ENCODE data around the gene UFD1. TPM values are rescaled to one million over a fixed set of nuclear protein-coding genes. Genes with fewer than 3 reads are reported as not detected.
A peak's percentile ranks its signal among the peaks of the same experiment; 100 is the strongest.

UFD1 gene
- total RNA-seq, 1 donor from 2014 or later: 37.1 TPM

- Histone ChIP-seq H3K9me3 (ENCODE audit: control insufficient read depth in 3 of 3, low read length in 3 of 3) (no peaks in the 10 kb centered on the region), H3K4me3 (ENCODE audit: low read length in 3 of 3) (peak within 1 kb of the TSS; percentile 93 to 99 (median 98)), H3K27ac (ENCODE audit: low read depth, low read length) (peak within 1 kb of the TSS; percentile 97), H3K9ac (ENCODE audit: low read depth in 1 of 3, low read length in 3 of 3) (peak within 1 kb of the TSS; percentile 88 to 98 (median 97)), H3K36me3 (ENCODE audit: control insufficient read depth in 3 of 3, insufficient read depth in 3 of 3, low read length in 3 of 3) (peaks cover 18 to 25% (median 21%) of the 10 kb centered on the region in 3 donors), H3K4me1 (ENCODE audit: control insufficient read depth in 3 of 3, insufficient read depth in 3 of 3, low read length in 3 of 3) (peaks cover 24 to 40% (median 29%) of the 10 kb centered on the region in 3 donors), H3K27me3 (ENCODE audit: control insufficient read depth in 3 of 3, insufficient read depth in 3 of 3, low read length in 3 of 3) (no peaks in the 10 kb centered on the region)
Measured at GRCh38 chr22:19432133-19432851, 46.7 kb downstream of the UFD1 start, which contains the start of gene MRPL40. Gene MRPL40 (plus strand): TSS chr22:19432545. CDS start chr22:19432555, 10 bp downstream.

GRCh38 chr22:19431649-19432132, 47.3 kb downstream of the UFD1 start, which contains the start of gene HIRA:
Gene HIRA (minus strand): TSS chr22:19431733. CDS start chr22:19431476, 257 bp downstream.
- no peaks in the 10 kb centered on the region for H3K9me3 ChIP-seq (ENCODE audit: control insufficient read depth in 3 of 3, low read length in 3 of 3)
- no peaks in the 10 kb centered on the region for H3K27me3 ChIP-seq (ENCODE audit: control insufficient read depth in 3 of 3, insufficient read depth in 3 of 3, low read length in 3 of 3)
- peak within 1 kb of the TSS; percentile 93 to 99 (median 98) for H3K4me3 ChIP-seq (ENCODE audit: low read length in 3 of 3)
- peak within 1 kb of the TSS; percentile 88 to 98 (median 97) for H3K9ac ChIP-seq (ENCODE audit: low read depth in 1 of 3, low read length in 3 of 3)
- H3K27ac ChIP-seq (ENCODE audit: low read depth, low read length): peak within 1 kb of the TSS; percentile 97
- H3K36me3 ChIP-seq (ENCODE audit: control insufficient read depth in 3 of 3, insufficient read depth in 3 of 3, low read length in 3 of 3): peaks cover 13 to 20% (median 19%) of the 10 kb centered on the region in 3 donors
- H3K4me1 ChIP-seq (ENCODE audit: control insufficient read depth in 3 of 3, insufficient read depth in 3 of 3, low read length in 3 of 3): peaks cover 24 to 44% (median 29%) of the 10 kb centered on the region in 3 donors

- peak overlapping the region; percentile 84 to 92 (median 87) for H3K4me3 ChIP-seq (ENCODE audit: low read length in 3 of 3)
Measured at GRCh38 chr22:19430890-19431541, 48.0 kb downstream of the UFD1 start.

GRCh38 chr22:19429950-19430889, 48.8 kb downstream of the UFD1 start:
- H3K9me3 ChIP-seq (ENCODE audit: control insufficient read depth in 3 of 3, low read length in 3 of 3): no peaks in the 10 kb centered on the region
- peak overlapping the region; percentile 87 to 90 (median 88) for H3K9ac ChIP-seq (ENCODE audit: low read depth in 1 of 3, low read length in 3 of 3)
- peaks cover 8 to 11% (median 10%) of the 10 kb centered on the region in 3 donors for H3K36me3 ChIP-seq (ENCODE audit: control insufficient read depth in 3 of 3, insufficient read depth in 3 of 3, low read length in 3 of 3)
- no peaks in the 10 kb centered on the region for H3K27me3 ChIP-seq (ENCODE audit: control insufficient read depth in 3 of 3, insufficient read depth in 3 of 3, low read length in 3 of 3)
- H3K4me1 ChIP-seq (ENCODE audit: control insufficient read depth in 3 of 3, insufficient read depth in 3 of 3, low read length in 3 of 3): peaks cover 24 to 50% (median 29%) of the 10 kb centered on the region in 3 donors
- peak overlapping the region; percentile 84 to 92 (median 87) for H3K4me3 ChIP-seq (ENCODE audit: low read length in 3 of 3)
- H3K27ac ChIP-seq (ENCODE audit: low read depth, low read length): peak overlapping the region; percentile 64

More at GRCh38 chr22:19430890-19431541, 48.0 kb downstream of the UFD1 start:
- no peaks in the 10 kb centered on the region for H3K27me3 ChIP-seq (ENCODE audit: control insufficient read depth in 3 of 3, insufficient read depth in 3 of 3, low read length in 3 of 3)
- no peaks in the 10 kb centered on the region for H3K9me3 ChIP-seq (ENCODE audit: control insufficient read depth in 3 of 3, low read length in 3 of 3)
- peak overlapping the region; percentile 87 to 90 (median 88) for H3K9ac ChIP-seq (ENCODE audit: low read depth in 1 of 3, low read length in 3 of 3)
- peak overlapping the region; percentile 64 for H3K27ac ChIP-seq (ENCODE audit: low read depth, low read length)
- peaks cover 24 to 48% (median 29%) of the 10 kb centered on the region in 3 donors for H3K4me1 ChIP-seq (ENCODE audit: control insufficient read depth in 3 of 3, insufficient read depth in 3 of 3, low read length in 3 of 3)
- peaks cover 13 to 16% (median 16%) of the 10 kb centered on the region in 3 donors for H3K36me3 ChIP-seq (ENCODE audit: control insufficient read depth in 3 of 3, insufficient read depth in 3 of 3, low read length in 3 of 3)

GRCh38 chr22:19424186-19424500, 54.9 kb downstream of the UFD1 start:
- no peak overlapping the region for H3K27ac ChIP-seq (ENCODE audit: low read depth, low read length)
- peaks cover 16 to 50% (median 17%) of the 10 kb centered on the region in 3 donors for H3K4me1 ChIP-seq (ENCODE audit: control insufficient read depth in 3 of 3, insufficient read depth in 3 of 3, low read length in 3 of 3)
- H3K36me3 ChIP-seq (ENCODE audit: control insufficient read depth in 3 of 3, insufficient read depth in 3 of 3, low read length in 3 of 3): peaks cover 0 to 6% (median 0%) of the 10 kb centered on the region in 3 donors
- no peak overlapping the region for H3K4me3 ChIP-seq (ENCODE audit: low read length in 3 of 3)
- H3K27me3 ChIP-seq (ENCODE audit: control insufficient read depth in 3 of 3, insufficient read depth in 3 of 3, low read length in 3 of 3): no peaks in the 10 kb centered on the region
- no peaks in the 10 kb centered on the region for H3K9me3 ChIP-seq (ENCODE audit: control insufficient read depth in 3 of 3, low read length in 3 of 3)
- no peak overlapping the region for H3K9ac ChIP-seq (ENCODE audit: low read depth in 1 of 3, low read length in 3 of 3)

GRCh38 chr22:19422440-19423301, 56.3 kb downstream of the UFD1 start:
- Histone ChIP-seq H3K27me3 (ENCODE audit: control insufficient read depth in 3 of 3, insufficient read depth in 3 of 3, low read length in 3 of 3) (no peaks in the 10 kb centered on the region), H3K4me1 (ENCODE audit: control insufficient read depth in 3 of 3, insufficient read depth in 3 of 3, low read length in 3 of 3) (peaks cover 11 to 41% (median 15%) of the 10 kb centered on the region in 3 donors)

GRCh38 chr22:19420321-19420720, 58.7 kb downstream of the UFD1 start:
- Histone ChIP-seq H3K27me3 (ENCODE audit: control insufficient read depth in 3 of 3, insufficient read depth in 3 of 3, low read length in 3 of 3) (no peaks in the 10 kb centered on the region), H3K9me3 (ENCODE audit: control insufficient read depth in 3 of 3, low read length in 3 of 3) (no peaks in the 10 kb centered on the region), H3K9ac (ENCODE audit: low read depth in 1 of 3, low read length in 3 of 3) (no peak overlapping the region), H3K4me3 (ENCODE audit: low read length in 3 of 3) (no peak overlapping the region), H3K27ac (ENCODE audit: low read depth, low read length) (no peak overlapping the region), H3K36me3 (ENCODE audit: control insufficient read depth in 3 of 3, insufficient read depth in 3 of 3, low read length in 3 of 3) (peaks cover 0 to 6% (median 0%) of the 10 kb centered on the region in 3 donors), H3K4me1 (ENCODE audit: control insufficient read depth in 3 of 3, insufficient read depth in 3 of 3, low read length in 3 of 3) (peaks cover 11 to 32% (median 15%) of the 10 kb centered on the region in 3 donors)

More at GRCh38 chr22:19422440-19423301, 56.3 kb downstream of the UFD1 start:
- Histone ChIP-seq H3K9me3 (ENCODE audit: control insufficient read depth in 3 of 3, low read length in 3 of 3) (no peaks in the 10 kb centered on the region), H3K27ac (ENCODE audit: low read depth, low read length) (no peak overlapping the region), H3K9ac (ENCODE audit: low read depth in 1 of 3, low read length in 3 of 3) (peak overlapping the region in 1 of 3 donors; percentile 16), H3K36me3 (ENCODE audit: control insufficient read depth in 3 of 3, insufficient read depth in 3 of 3, low read length in 3 of 3) (peaks cover 0 to 6% (median 0%) of the 10 kb centered on the region in 3 donors), H3K4me3 (ENCODE audit: low read length in 3 of 3) (no peak overlapping the region)

- H3K36me3 ChIP-seq (ENCODE audit: control insufficient read depth in 3 of 3, insufficient read depth in 3 of 3, low read length in 3 of 3): no peaks in the 10 kb centered on the region
- no peaks in the 10 kb centered on the region for H3K9me3 ChIP-seq (ENCODE audit: control insufficient read depth in 3 of 3, low read length in 3 of 3)
- no peak overlapping the region for H3K9ac ChIP-seq (ENCODE audit: low read depth in 1 of 3, low read length in 3 of 3)
- H3K4me3 ChIP-seq (ENCODE audit: low read length in 3 of 3): no peak overlapping the region
- no peak overlapping the region for H3K27ac ChIP-seq (ENCODE audit: low read depth, low read length)
- no peaks in the 10 kb centered on the region for H3K27me3 ChIP-seq (ENCODE audit: control insufficient read depth in 3 of 3, insufficient read depth in 3 of 3, low read length in 3 of 3)
- peaks cover 11 to 25% (median 15%) of the 10 kb centered on the region in 3 donors for H3K4me1 ChIP-seq (ENCODE audit: control insufficient read depth in 3 of 3, insufficient read depth in 3 of 3, low read length in 3 of 3)
Measured at GRCh38 chr22:19419464-19420178, 59.4 kb downstream of the UFD1 start.
